Measurements from ENCODE around the gene WASF2.
"Not testable (repeated sequence)": the region's sequence is repeated elsewhere in the genome, so short reads cannot be mapped to it uniquely, and the experiment has no call there.

- TF ChIP-seq, protein P1, sequence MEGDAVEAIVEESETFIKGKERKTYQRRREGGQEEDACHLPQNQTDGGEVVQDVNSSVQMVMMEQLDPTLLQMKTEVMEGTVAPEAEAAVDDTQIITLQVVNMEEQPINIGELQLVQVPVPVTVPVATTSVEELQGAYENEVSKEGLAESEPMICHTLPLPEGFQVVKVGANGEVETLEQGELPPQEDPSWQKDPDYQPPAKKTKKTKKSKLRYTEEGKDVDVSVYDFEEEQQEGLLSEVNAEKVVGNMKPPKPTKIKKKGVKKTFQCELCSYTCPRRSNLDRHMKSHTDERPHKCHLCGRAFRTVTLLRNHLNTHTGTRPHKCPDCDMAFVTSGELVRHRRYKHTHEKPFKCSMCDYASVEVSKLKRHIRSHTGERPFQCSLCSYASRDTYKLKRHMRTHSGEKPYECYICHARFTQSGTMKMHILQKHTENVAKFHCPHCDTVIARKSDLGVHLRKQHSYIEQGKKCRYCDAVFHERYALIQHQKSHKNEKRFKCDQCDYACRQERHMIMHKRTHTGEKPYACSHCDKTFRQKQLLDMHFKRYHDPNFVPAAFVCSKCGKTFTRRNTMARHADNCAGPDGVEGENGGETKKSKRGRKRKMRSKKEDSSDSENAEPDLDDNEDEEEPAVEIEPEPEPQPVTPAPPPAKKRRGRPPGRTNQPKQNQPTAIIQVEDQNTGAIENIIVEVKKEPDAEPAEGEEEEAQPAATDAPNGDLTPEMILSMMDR (IDR thresholded peaks at IDR 0.05; ENCODE audit: borderline replicate concordance, extremely low read depth, low read length, poor library complexity, severe bottlenecking) = not testable (repeated sequence)
- TF ChIP-seq EZH2 (IDR thresholded peaks at IDR 0.05; ENCODE audit: borderline replicate concordance, low read depth, low read length, severe bottlenecking) = not testable (repeated sequence)
These were observed 11.2 kb upstream of the WASF2 start for GRCh38 chr1:27501159-27501558.

Measured in DND-41 (cell line).